Endothelial cell of umbilical vein (primary cell): ENCODE results near the gene AGBL4. TPM values are rescaled to one million over a fixed set of nuclear protein-coding genes. Genes with fewer than 3 reads are reported as not detected.

Source experiments
- BruUV-seq: library from RNA; stranded (reverse); fragments of 400-500 nt; replicated peaks from 2 replicates; lab custom pipeline; 2021; lab: Mats Ljungman, UMichigan
- CTCF ChIA-PET: fragments of 300-600, 350-600 bp; sonication (Branson Sonifier 250); formaldehyde crosslinking; loops from one replicate; lab custom pipeline; 2021; ENCODE audit warnings: antibody characterized with exemption, inconsistent platforms; lab: Charles Lee
- POLR2A ChIA-PET: fragments of 300-600, 350-600 bp; sonication (Branson Sonifier 250); formaldehyde crosslinking; loops from one replicate; lab custom pipeline; 2021; ENCODE audit warnings: antibody characterized with exemption, inconsistent platforms; lab: Charles Lee
- DNase-seq: peaks from one replicate; pipeline ENCODE4 v3.0.0-alpha.2; 2011; ENCODE audit warnings: low read depth, low spot score
- FAIRE-seq: peaks from 2 replicates; lab custom pipeline; 2011; peaks lifted over from hg19 to GRCh38; lab: Jason Lieb, UNC
- H2AFZ ChIP-seq: 2 replicates; pipeline ENCODE4 v1.6.0; 2012; ENCODE audit warnings: low read depth, low read length, control low read depth, inconsistent platforms
- H3K27ac ChIP-seq: 2 replicates; pipeline ENCODE4 v1.5.1; 2011; ENCODE audit warnings: low read depth, mild to moderate bottlenecking, control low read depth, low read length, moderate library complexity; ENCODE audit not compliant: insufficient read depth
- H3K27me3 ChIP-seq, 2 experiments: 2 replicates each; pipeline versions ENCODE4 v1.6.0 to v1.6.1; 2011; ENCODE audit warnings: low read length in 2 of 2, mixed read lengths in 1 of 2; ENCODE audit not compliant: control insufficient read depth in 2 of 2, insufficient read depth in 2 of 2
- H3K36me3 ChIP-seq, 2 experiments: 2 replicates in 1 of 2; 3 replicates in 1 of 2; pipeline ENCODE4 v1.5.1; 2011; ENCODE audit warnings: low read length in 2 of 2, mild to moderate bottlenecking in 1 of 2, moderate library complexity in 1 of 2; ENCODE audit not compliant: control insufficient read depth in 2 of 2, insufficient read depth in 2 of 2; ENCODE audit errors: extremely low read depth in 1 of 2
- H3K4me1 ChIP-seq: 3 replicates; pipeline ENCODE4 v1.5.1; 2011; ENCODE audit warnings: mild to moderate bottlenecking, low read length; ENCODE audit not compliant: control insufficient read depth, insufficient read depth; ENCODE audit errors: extremely low read depth
- H3K4me2 ChIP-seq: 2 replicates; pipeline ENCODE4 v1.6.1; 2011; ENCODE audit warnings: low read length, control low read depth, mixed read lengths; ENCODE audit not compliant: insufficient read depth
- H3K4me3 ChIP-seq, 3 experiments: fragments of 200-600 bp in 1 of 3; sonication (generic), shearing (Covaris generic) in 1 of 3; replicated peaks in 1 of 3; 2 replicates each; pipeline ENCODE4 v1.5.1; 2011 to 2016; ENCODE audit warnings: control low read depth in 3 of 3, low read length in 3 of 3, mild to moderate bottlenecking in 2 of 3, inconsistent platforms in 1 of 3, low read depth in 1 of 3, moderate library complexity in 1 of 3; ENCODE audit not compliant: insufficient read depth in 1 of 3
- H3K79me2 ChIP-seq: 2 replicates; pipeline ENCODE4 v1.6.0; 2012; ENCODE audit warnings: low read length, inconsistent platforms; ENCODE audit not compliant: control insufficient read depth, insufficient read depth
- H3K9ac ChIP-seq: replicated peaks from 2 replicates; pipeline ENCODE3; 2011; ENCODE audit warnings: low read length, control low read depth; ENCODE audit not compliant: insufficient read depth; ENCODE audit errors: extremely low read depth
- H3K9me1 ChIP-seq: replicated peaks from 3 replicates; pipeline ENCODE4 v1.6.0; 2011; ENCODE audit warnings: mild to moderate bottlenecking, low read length; ENCODE audit not compliant: control insufficient read depth, insufficient read depth; ENCODE audit errors: extremely low read depth
- H3K9me3 ChIP-seq: replicated peaks from 2 replicates; pipeline ENCODE4 v1.5.1; 2012; ENCODE audit warnings: low read length, inconsistent platforms; ENCODE audit not compliant: control insufficient read depth, insufficient read depth
- H4K20me1 ChIP-seq: replicated peaks from 2 replicates; pipeline ENCODE3; 2011; ENCODE audit warnings: mild to moderate bottlenecking, low read length; ENCODE audit not compliant: control insufficient read depth, insufficient read depth; ENCODE audit errors: extremely low read depth
- CTCF ChIP-seq, 2 donors: IDR thresholded peaks; 1 replicate in 1 of 2; 2 replicates in 1 of 2; pipeline ENCODE4 v1.5.1; 2011; ENCODE audit warnings: low read length in 2 of 2, mild to moderate bottlenecking in 2 of 2, moderate library complexity in 2 of 2, control low read depth in 1 of 2, inconsistent platforms in 1 of 2, low read depth in 1 of 2; ENCODE audit not compliant: insufficient read depth in 1 of 2; ENCODE audit errors: extremely low read depth in 1 of 2
- EZH2 ChIP-seq: IDR thresholded peaks from 2 replicates; pipeline ENCODE4 v1.6.1; 2012; ENCODE audit warnings: borderline replicate concordance, low read depth, mild to moderate bottlenecking, moderate library complexity, low read length, inconsistent platforms; ENCODE audit not compliant: severe bottlenecking
- FOS ChIP-seq: IDR thresholded peaks from 2 replicates; pipeline ENCODE4 v1.6.1; 2011; ENCODE audit warnings: mild to moderate bottlenecking, low read length, moderate library complexity, borderline replicate concordance; ENCODE audit not compliant: insufficient read depth
- GATA2 ChIP-seq: IDR thresholded peaks from 2 replicates; pipeline ENCODE4 v1.7.0; 2011; ENCODE audit warnings: low read depth, mild to moderate bottlenecking, moderate library complexity, mixed read lengths, low read length; ENCODE audit not compliant: insufficient read length, insufficient read depth
- JUN ChIP-seq: IDR thresholded peaks from 2 replicates; pipeline ENCODE4 v1.6.1; 2011; ENCODE audit warnings: borderline replicate concordance, low read depth; ENCODE audit not compliant: insufficient read length, insufficient read depth
- MYC ChIP-seq: IDR thresholded peaks from one replicate; pipeline ENCODE4 v1.6.1; 2011; ENCODE audit warnings: mild to moderate bottlenecking, low read depth, low read length
- POLR2A ChIP-seq: IDR thresholded peaks from 2 replicates; pipeline ENCODE4 v1.6.1; 2012; ENCODE audit warnings: low read depth, mild to moderate bottlenecking, control low read depth, low read length
- POLR2AphosphoS5 ChIP-seq: IDR thresholded peaks from 2 replicates; pipeline ENCODE4 v1.6.1; 2012; ENCODE audit warnings: low read depth, mild to moderate bottlenecking, control low read depth, low read length, moderate library complexity; ENCODE audit not compliant: insufficient read depth
- dilution Hi-C: fragments of 300-500 bp; cut with MboI; formaldehyde crosslinking; loops from one replicate; pipeline ENCODE4 v1.15.0; 2019; ENCODE audit warnings: low sequenced_read_pairs; ENCODE audit not compliant: extremely low pct_ligation_motif_present
- intact Hi-C: fragments of 100-400 bp; cut with micrococcal nuclease; formaldehyde crosslinking; loops from one replicate; pipeline ENCODE4 v1.10.0; 2022
- polyA plus RNA-seq, 4 experiments: library from polyadenylated mRNA; depleted of rRNA in 3 of 4; stranded (reverse) in 3 of 4; unstranded in 1 of 4; fragments of >200 nt; gene quantifications; 2 replicates each; pipeline versions ENCODE4 v1.2.1 to v1.2.3, GENCODE V29; 2011 to 2012; ENCODE audit warnings: missing spikeins in 1 of 4
- total RNA-seq: library from RNA; stranded (reverse); gene quantifications from 2 replicates; pipeline ENCODE4 v1.2.3, GENCODE V29; 2021
- TF ChIP-seq, protein P1 (sequence below): IDR thresholded peaks from 2 replicates; pipeline ENCODE4 v1.6.1; 2011; ENCODE audit not compliant: insufficient read depth, insufficient read length

AGBL4 gene
- total and polyA plus RNA-seq, 2 donors (not counting 3 experiments of a cell fraction or from before 2014, with no cell fraction given) = not detected

DNA sequence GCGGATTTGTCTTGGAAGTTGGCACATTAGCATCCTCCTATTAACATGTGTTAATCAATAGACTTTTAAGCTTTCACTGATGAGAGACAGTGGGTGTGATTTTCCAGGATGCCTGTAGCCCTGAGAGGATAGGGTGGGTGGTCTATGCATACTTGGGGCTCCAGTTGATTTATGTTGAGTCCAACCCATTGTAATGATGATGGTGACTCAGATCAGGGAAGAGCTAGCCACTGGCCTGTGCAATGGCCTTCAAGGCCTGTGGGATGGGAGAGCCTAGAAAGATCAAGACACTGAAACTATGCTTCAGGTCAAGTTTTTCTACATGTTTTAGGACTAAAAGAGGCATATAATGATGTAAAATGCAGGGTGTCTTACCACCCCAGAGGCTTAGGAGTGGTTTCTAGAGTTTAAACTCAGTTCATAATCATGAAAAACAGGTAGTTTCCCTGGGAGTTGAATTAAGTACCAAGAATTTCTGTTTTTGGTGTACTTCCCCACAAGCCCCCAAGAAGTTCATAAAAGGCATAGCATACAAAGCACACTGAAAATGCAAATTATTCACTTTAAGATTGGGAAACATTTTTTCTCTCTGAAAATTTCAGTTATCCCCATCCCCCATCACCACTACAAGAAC lies 1267.0 kb downstream of the AGBL4 start:
- no peak for TF ChIP-seq CTCF (IDR thresholded peaks at IDR 0.05; ENCODE audit: extremely low read depth in 1 of 2, insufficient read depth in 1 of 2, low read depth in 1 of 2, low read length in 2 of 2)
- TF ChIP-seq, protein P1, sequence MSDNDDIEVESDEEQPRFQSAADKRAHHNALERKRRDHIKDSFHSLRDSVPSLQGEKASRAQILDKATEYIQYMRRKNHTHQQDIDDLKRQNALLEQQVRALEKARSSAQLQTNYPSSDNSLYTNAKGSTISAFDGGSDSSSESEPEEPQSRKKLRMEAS = no peak
- TF ChIP-seq POLR2AphosphoS5 = no peak
- TF ChIP-seq POLR2A = no peak
- TF ChIP-seq JUN = no peak
- no peak for TF ChIP-seq MYC
- TF ChIP-seq EZH2 = no peak
- TF ChIP-seq FOS = no peak
- TF ChIP-seq GATA2 = no peak
- no peak overlapping the region for H3K4me3 ChIP-seq
- H3K36me3 ChIP-seq = no peaks in the 10 kb centered on the region
- no peak overlapping the region for H3K9ac ChIP-seq
- H3K79me2 ChIP-seq = no peaks in the 10 kb centered on the region
- H3K4me2 ChIP-seq = no peak overlapping the region
- no TSS peak for BruUV-seq
- H3K4me1 ChIP-seq = no peaks in the 10 kb centered on the region
- no peak overlapping the region for H3K27ac ChIP-seq
- H4K20me1 ChIP-seq = no peaks in the 10 kb centered on the region
- H3K27me3 ChIP-seq = no peaks in the 10 kb centered on the region
- POLR2A ChIA-PET = no interaction called here
- DNase-seq (no peak), FAIRE-seq (no peak)
- no peak overlapping the region for H2AFZ ChIP-seq
- no peaks in the 10 kb centered on the region for H3K9me1 ChIP-seq
- intact Hi-C loops (no loop called here), dilution Hi-C loops (no loop called here)
- CTCF ChIA-PET = no interaction called here
- H3K9me3 ChIP-seq = peaks cover 2% of the 10 kb centered on the region
